ENCODE results near the gene TIMM9. TPM values are rescaled to one million over a fixed set of nuclear protein-coding genes. Genes with fewer than 3 reads are reported as not detected.

Gene TIMM9
- total and polyA plus RNA-seq, 4 donors: 8.4 to 38.1 (median 17.3) TPM

DNA sequence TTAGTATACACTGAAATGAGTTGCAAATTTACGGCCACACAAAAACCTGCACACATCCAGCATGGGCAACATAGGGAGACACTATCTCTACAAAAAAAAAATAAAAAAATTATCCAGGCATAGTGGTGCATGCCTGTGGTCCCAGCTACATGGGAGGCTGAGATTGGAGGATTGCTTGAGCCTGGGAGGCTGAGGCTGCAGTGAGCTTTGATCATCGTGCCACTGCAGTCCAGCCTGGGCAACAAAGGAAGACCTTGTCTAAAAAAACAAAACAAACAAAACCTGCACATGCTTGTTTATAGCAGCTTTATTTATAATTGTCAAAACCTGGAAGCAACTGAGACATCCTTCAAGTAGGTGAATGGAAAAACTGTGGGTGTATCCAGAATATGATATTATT is 36.5 kb downstream of the TIMM9 start:
- Histone ChIP-seq H3K36me3 (ENCODE audit: control insufficient read depth in 4 of 4, insufficient read depth in 3 of 4, low read depth in 1 of 4, low read length in 3 of 4) (no peaks in the 10 kb centered on the region), H3K9me3 (ENCODE audit: control insufficient read depth in 4 of 4, low read length in 3 of 4) (no peaks in the 10 kb centered on the region), H3K9ac (ENCODE audit: low read depth in 1 of 2, low read length in 2 of 2) (no peak overlapping the region), H3K27ac (ENCODE audit: low read depth in 1 of 2, low read length in 2 of 2) (no peak overlapping the region), H3K4me3 (ENCODE audit: low read depth in 1 of 3, low read length in 3 of 3) (no peak overlapping the region), H3K27me3 (ENCODE audit: control insufficient read depth in 4 of 4, insufficient read depth in 4 of 4, low read length in 3 of 4) (no peaks in the 10 kb centered on the region), H3K4me1 (ENCODE audit: control insufficient read depth in 4 of 4, insufficient read depth in 4 of 4, low read length in 3 of 4) (peaks cover 0 to 4% (median 1%) of the 10 kb centered on the region in 4 donors)
- DNase-seq (ENCODE audit: low spot score): no peak
- WGBS: 88% methylated on average over 2 of the region's 2 CpGs
- TF ChIP-seq EGR1 (IDR thresholded peaks at IDR 0.05; ENCODE audit: low read depth in 2 of 2) (no peak), RXRA (IDR thresholded peaks at IDR 0.05) (no peak), TAF1 (conservative IDR thresholded peaks at IDR 0.05) (no peak), FOXA1 (IDR thresholded peaks at IDR 0.05) (no peak), JUND (IDR thresholded peaks at IDR 0.05) (no peak), RAD21 (IDR thresholded peaks at IDR 0.05) (no peak)
- TF ChIP-seq, protein P1, sequence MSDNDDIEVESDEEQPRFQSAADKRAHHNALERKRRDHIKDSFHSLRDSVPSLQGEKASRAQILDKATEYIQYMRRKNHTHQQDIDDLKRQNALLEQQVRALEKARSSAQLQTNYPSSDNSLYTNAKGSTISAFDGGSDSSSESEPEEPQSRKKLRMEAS (IDR thresholded peaks at IDR 0.05): no peak
- TF ChIP-seq, protein P2, sequence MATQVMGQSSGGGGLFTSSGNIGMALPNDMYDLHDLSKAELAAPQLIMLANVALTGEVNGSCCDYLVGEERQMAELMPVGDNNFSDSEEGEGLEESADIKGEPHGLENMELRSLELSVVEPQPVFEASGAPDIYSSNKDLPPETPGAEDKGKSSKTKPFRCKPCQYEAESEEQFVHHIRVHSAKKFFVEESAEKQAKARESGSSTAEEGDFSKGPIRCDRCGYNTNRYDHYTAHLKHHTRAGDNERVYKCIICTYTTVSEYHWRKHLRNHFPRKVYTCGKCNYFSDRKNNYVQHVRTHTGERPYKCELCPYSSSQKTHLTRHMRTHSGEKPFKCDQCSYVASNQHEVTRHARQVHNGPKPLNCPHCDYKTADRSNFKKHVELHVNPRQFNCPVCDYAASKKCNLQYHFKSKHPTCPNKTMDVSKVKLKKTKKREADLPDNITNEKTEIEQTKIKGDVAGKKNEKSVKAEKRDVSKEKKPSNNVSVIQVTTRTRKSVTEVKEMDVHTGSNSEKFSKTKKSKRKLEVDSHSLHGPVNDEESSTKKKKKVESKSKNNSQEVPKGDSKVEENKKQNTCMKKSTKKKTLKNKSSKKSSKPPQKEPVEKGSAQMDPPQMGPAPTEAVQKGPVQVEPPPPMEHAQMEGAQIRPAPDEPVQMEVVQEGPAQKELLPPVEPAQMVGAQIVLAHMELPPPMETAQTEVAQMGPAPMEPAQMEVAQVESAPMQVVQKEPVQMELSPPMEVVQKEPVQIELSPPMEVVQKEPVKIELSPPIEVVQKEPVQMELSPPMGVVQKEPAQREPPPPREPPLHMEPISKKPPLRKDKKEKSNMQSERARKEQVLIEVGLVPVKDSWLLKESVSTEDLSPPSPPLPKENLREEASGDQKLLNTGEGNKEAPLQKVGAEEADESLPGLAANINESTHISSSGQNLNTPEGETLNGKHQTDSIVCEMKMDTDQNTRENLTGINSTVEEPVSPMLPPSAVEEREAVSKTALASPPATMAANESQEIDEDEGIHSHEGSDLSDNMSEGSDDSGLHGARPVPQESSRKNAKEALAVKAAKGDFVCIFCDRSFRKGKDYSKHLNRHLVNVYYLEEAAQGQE (IDR thresholded peaks at IDR 0.05): no peak
- TF ChIP-seq, protein P3, sequence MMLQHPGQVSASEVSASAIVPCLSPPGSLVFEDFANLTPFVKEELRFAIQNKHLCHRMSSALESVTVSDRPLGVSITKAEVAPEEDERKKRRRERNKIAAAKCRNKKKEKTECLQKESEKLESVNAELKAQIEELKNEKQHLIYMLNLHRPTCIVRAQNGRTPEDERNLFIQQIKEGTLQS (IDR thresholded peaks at IDR 0.05): no peak

DNA sequence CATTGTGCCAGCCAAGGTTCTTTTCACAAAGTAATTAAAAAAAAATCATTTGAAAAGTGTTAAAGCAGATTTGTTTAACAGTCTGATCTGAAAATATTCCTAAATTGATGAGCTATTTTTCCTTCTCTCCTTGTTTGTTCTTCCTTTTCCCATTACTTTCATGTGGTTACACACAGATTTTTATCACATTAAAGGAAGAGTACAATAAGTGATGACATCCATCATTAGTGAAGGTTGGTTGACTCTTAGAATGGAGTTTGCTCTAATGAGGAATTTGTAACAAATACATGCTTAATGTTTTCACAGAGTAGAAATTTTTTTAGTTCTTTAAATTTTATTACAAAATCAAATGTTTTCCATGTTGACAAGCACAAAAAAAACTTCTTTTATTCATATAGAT is 50.5 kb downstream of the TIMM9 start:
- TF ChIP-seq, protein P2 (IDR thresholded peaks at IDR 0.05): no peak
- H3K9me3 ChIP-seq (ENCODE audit: control insufficient read depth in 4 of 4, low read length in 3 of 4): no peaks in the 10 kb centered on the region
- H3K9ac ChIP-seq (ENCODE audit: low read depth in 1 of 2, low read length in 2 of 2): no peak overlapping the region
- no peak overlapping the region for H3K27ac ChIP-seq (ENCODE audit: low read depth in 1 of 2, low read length in 2 of 2)
- H3K4me3 ChIP-seq (ENCODE audit: low read depth in 1 of 3, low read length in 3 of 3): no peak overlapping the region
- DNase-seq (ENCODE audit: low spot score): no peak
- peaks cover 1 to 41% (median 22%) of the 10 kb centered on the region in 4 donors for H3K36me3 ChIP-seq (ENCODE audit: control insufficient read depth in 4 of 4, insufficient read depth in 3 of 4, low read depth in 1 of 4, low read length in 3 of 4)
- no peaks in the 10 kb centered on the region for H3K27me3 ChIP-seq (ENCODE audit: control insufficient read depth in 4 of 4, insufficient read depth in 4 of 4, low read length in 3 of 4)
- H3K4me1 ChIP-seq (ENCODE audit: control insufficient read depth in 4 of 4, insufficient read depth in 4 of 4, low read length in 3 of 4): no peaks in the 10 kb centered on the region

DNA sequence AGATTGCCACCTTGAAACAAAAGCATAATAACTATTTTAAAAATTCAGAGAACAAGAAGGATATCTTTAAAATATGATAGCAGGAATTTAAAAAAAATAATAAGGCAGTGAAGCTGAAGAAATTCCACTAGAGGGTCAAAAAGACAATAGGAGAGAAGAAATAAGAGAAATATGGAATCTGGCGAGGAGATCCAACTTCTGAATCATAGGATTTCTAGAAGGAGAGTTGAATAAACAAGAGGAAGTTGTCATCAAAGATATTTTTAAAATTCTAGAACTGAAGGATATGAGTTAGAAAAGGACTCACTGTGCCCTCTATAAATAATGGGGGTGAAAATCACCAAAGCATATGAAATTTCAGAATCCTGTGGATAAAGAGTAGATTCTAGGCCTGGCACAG is 58.4 kb downstream of the TIMM9 start:
- H3K36me3 ChIP-seq (ENCODE audit: control insufficient read depth in 4 of 4, insufficient read depth in 3 of 4, low read depth in 1 of 4, low read length in 3 of 4): peaks cover 7 to 79% (median 62%) of the 10 kb centered on the region in 4 donors
- DNase-seq (ENCODE audit: low spot score): no peak
- 92% methylated on average over 1 of the region's 1 CpG for WGBS
- no peak for TF ChIP-seq YY1 (IDR thresholded peaks at IDR 0.05)
- TF ChIP-seq JUND (IDR thresholded peaks at IDR 0.05): no peak
- TF ChIP-seq TAF1 (conservative IDR thresholded peaks at IDR 0.05): no peak
- TF ChIP-seq, protein P4, sequence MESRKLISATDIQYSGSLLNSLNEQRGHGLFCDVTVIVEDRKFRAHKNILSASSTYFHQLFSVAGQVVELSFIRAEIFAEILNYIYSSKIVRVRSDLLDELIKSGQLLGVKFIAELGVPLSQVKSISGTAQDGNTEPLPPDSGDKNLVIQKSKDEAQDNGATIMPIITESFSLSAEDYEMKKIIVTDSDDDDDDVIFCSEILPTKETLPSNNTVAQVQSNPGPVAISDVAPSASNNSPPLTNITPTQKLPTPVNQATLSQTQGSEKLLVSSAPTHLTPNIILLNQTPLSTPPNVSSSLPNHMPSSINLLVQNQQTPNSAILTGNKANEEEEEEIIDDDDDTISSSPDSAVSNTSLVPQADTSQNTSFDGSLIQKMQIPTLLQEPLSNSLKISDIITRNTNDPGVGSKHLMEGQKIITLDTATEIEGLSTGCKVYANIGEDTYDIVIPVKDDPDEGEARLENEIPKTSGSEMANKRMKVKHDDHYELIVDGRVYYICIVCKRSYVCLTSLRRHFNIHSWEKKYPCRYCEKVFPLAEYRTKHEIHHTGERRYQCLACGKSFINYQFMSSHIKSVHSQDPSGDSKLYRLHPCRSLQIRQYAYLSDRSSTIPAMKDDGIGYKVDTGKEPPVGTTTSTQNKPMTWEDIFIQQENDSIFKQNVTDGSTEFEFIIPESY (IDR thresholded peaks at IDR 0.05): no peak
- no peak for TF ChIP-seq HNF4A (conservative IDR thresholded peaks at IDR 0.05)
- no peak for TF ChIP-seq NR2F2 (IDR thresholded peaks at IDR 0.05)
- TF ChIP-seq, protein P2 (IDR thresholded peaks at IDR 0.05): no peak
- TF ChIP-seq, protein P1 (IDR thresholded peaks at IDR 0.05): no peak
- no peak for TF ChIP-seq HNF4G (IDR thresholded peaks at IDR 0.05)

More for the DNA sequence above, 58.4 kb downstream of the TIMM9 start:
- no peaks in the 10 kb centered on the region for H3K4me1 ChIP-seq (ENCODE audit: control insufficient read depth in 4 of 4, insufficient read depth in 4 of 4, low read length in 3 of 4)
- H3K27me3 ChIP-seq (ENCODE audit: control insufficient read depth in 4 of 4, insufficient read depth in 4 of 4, low read length in 3 of 4): no peaks in the 10 kb centered on the region
- no peaks in the 10 kb centered on the region for H3K9me3 ChIP-seq (ENCODE audit: control insufficient read depth in 4 of 4, low read length in 3 of 4)
- no peak overlapping the region for H3K9ac ChIP-seq (ENCODE audit: low read depth in 1 of 2, low read length in 2 of 2)
- H3K27ac ChIP-seq (ENCODE audit: low read depth in 1 of 2, low read length in 2 of 2): no peak overlapping the region
- no peak overlapping the region for H3K4me3 ChIP-seq (ENCODE audit: low read depth in 1 of 3, low read length in 3 of 3)
